IMR-90 (cell line): ENCODE data around the gene PRMT5. TPM values are rescaled to one million over a fixed set of nuclear protein-coding genes. Genes with fewer than 3 reads are reported as not detected.

ENCODE experiments used
- ATAC-seq: fragments of 200-7000 bp; cut with Tn5 transposase; 2 replicates; pipeline ENCODE4 v1.9.1; 2020; ENCODE audit warnings: low read depth, mild to moderate bottlenecking, moderate library complexity
- BruUV-seq: library from RNA; stranded (reverse); fragments of 400-500 nt; replicated peaks from 2 replicates; lab custom pipeline; 2021; lab: Mats Ljungman, UMichigan
- CTCF ChIA-PET: fragments of 300-600 bp; formaldehyde crosslinking; extraction: SDS; loops from one replicate; lab custom pipeline; 2021; ENCODE audit warnings: antibody characterized with exemption; lab: Yijun Ruan, JAX
- POLR2A ChIA-PET: fragments of 300-600 bp; sonication (Branson Sonifier 250); formaldehyde crosslinking; loops from one replicate; lab custom pipeline; 2022; ENCODE audit warnings: antibody characterized with exemption; ENCODE audit not compliant: unreplicated experiment; lab: Charles Lee
- DNase-seq: peaks from one replicate; pipeline ENCODE4 v3.0.0; 2013
- H2AFZ ChIP-seq: replicated peaks from 2 replicates; pipeline ENCODE3; 2013; ENCODE audit warnings: low read length, mild to moderate bottlenecking; ENCODE audit not compliant: poor library complexity
- H2AK5ac ChIP-seq: 2 replicates; pipeline ENCODE4 v1.6.1; 2013; ENCODE audit warnings: low read depth, low read length, inconsistent platforms
- H2AK9ac ChIP-seq: replicated peaks from 2 replicates; pipeline ENCODE3; 2013; ENCODE audit warnings: mild to moderate bottlenecking, low read depth, low read length, moderate library complexity; ENCODE audit not compliant: poor library complexity
- H2BK120ac ChIP-seq: 2 replicates; pipeline ENCODE4 v1.6.1; 2013; ENCODE audit warnings: low read depth, low read length, inconsistent platforms
- H2BK15ac ChIP-seq: 3 replicates; pipeline ENCODE4 v1.6.1; 2013; ENCODE audit warnings: low read depth, low read length, inconsistent platforms
- H2BK20ac ChIP-seq: 2 replicates; pipeline ENCODE4 v1.6.1; 2013; ENCODE audit warnings: low read depth, mild to moderate bottlenecking, inconsistent platforms, low read length, moderate library complexity
- H2BK5ac ChIP-seq: 2 replicates; pipeline ENCODE4 v1.6.1; 2013; ENCODE audit warnings: mild to moderate bottlenecking, low read depth, low read length, inconsistent platforms; ENCODE audit not compliant: poor library complexity, severe bottlenecking
- H3K14ac ChIP-seq: replicated peaks from 2 replicates; pipeline ENCODE4 v1.6.1; 2013; ENCODE audit warnings: low read depth, low read length, inconsistent platforms
- H3K18ac ChIP-seq: 2 replicates; pipeline ENCODE4 v1.6.1; 2013; ENCODE audit warnings: low read depth, low read length, control low read depth
- H3K23ac ChIP-seq: 2 replicates; pipeline ENCODE4 v1.6.1; 2013; ENCODE audit warnings: low read depth, low read length, inconsistent platforms
- H3K27ac ChIP-seq: 2 replicates; pipeline ENCODE4 v1.5.1; 2013; ENCODE audit warnings: mild to moderate bottlenecking, control low read depth, low read length; ENCODE audit not compliant: insufficient read depth
- H3K27me3 ChIP-seq: 2 replicates; pipeline ENCODE4 v1.6.1; 2013; ENCODE audit warnings: low read length; ENCODE audit not compliant: control insufficient read depth, insufficient read depth
- H3K36me3 ChIP-seq: 2 replicates; pipeline ENCODE4 v1.6.1; 2013; ENCODE audit warnings: low read length, mixed read lengths; ENCODE audit not compliant: control insufficient read depth, insufficient read depth
- H3K4ac ChIP-seq: 2 replicates; pipeline ENCODE4 v1.6.1; 2013; ENCODE audit warnings: low read depth, low read length, inconsistent platforms
- H3K4me1 ChIP-seq: 2 replicates; pipeline ENCODE4 v1.6.1; 2013; ENCODE audit warnings: low read length, mixed read lengths; ENCODE audit not compliant: control insufficient read depth, insufficient read depth
- H3K4me2 ChIP-seq: 2 replicates; pipeline ENCODE4 v1.6.1; 2013; ENCODE audit warnings: low read depth, mild to moderate bottlenecking, control low read depth, low read length, moderate library complexity
- H3K4me3 ChIP-seq: 2 replicates; pipeline ENCODE4 v1.5.1; 2013; ENCODE audit warnings: low read depth, mild to moderate bottlenecking, control low read depth, low read length, moderate library complexity; ENCODE audit not compliant: insufficient read depth
- H3K56ac ChIP-seq: 2 replicates; pipeline ENCODE4 v1.6.1; 2013; ENCODE audit warnings: low read length, inconsistent platforms; ENCODE audit not compliant: insufficient read depth; ENCODE audit errors: extremely low read depth
- H3K79me1 ChIP-seq, 2 experiments: 2 replicates each; pipeline ENCODE4 v1.6.1; 2013; ENCODE audit warnings: low read length in 2 of 2, inconsistent platforms in 1 of 2, low read depth in 1 of 2
- H3K9ac ChIP-seq: 2 replicates; pipeline ENCODE4 v1.6.1; 2013; ENCODE audit warnings: low read depth, low read length, control low read depth
- H3K9me1 ChIP-seq: 2 replicates; pipeline ENCODE4 v1.6.1; 2013; ENCODE audit warnings: low read length, inconsistent platforms; ENCODE audit not compliant: insufficient read depth
- H3K9me3 ChIP-seq: 2 replicates; pipeline ENCODE4 v1.6.1; 2013; ENCODE audit warnings: low read length; ENCODE audit not compliant: control insufficient read depth, insufficient read depth
- H4K20me1 ChIP-seq: 2 replicates; pipeline ENCODE4 v1.6.1; 2013; ENCODE audit warnings: low read length, inconsistent platforms; ENCODE audit not compliant: insufficient read depth
- H4K5ac ChIP-seq: 2 replicates; pipeline ENCODE4 v1.6.1; 2013; ENCODE audit warnings: mild to moderate bottlenecking, low read depth, low read length, control low read depth
- H4K8ac ChIP-seq, 2 experiments: 2 replicates each; pipeline ENCODE4 v1.6.1; 2013; ENCODE audit warnings: low read depth in 2 of 2, low read length in 2 of 2, control low read depth in 1 of 2, inconsistent platforms in 1 of 2
- H4K91ac ChIP-seq: 2 replicates; pipeline ENCODE4 v1.6.1; 2013; ENCODE audit warnings: low read depth, low read length, inconsistent platforms; ENCODE audit not compliant: insufficient read depth
- CTCF ChIP-seq: conservative IDR thresholded peaks from 2 replicates; pipeline ENCODE4 v1.5.1; 2012; ENCODE audit warnings: mild to moderate bottlenecking, low read depth, low read length, improper control_type of control experiment
- FOS ChIP-seq: fragments of 150-350 bp; IDR thresholded peaks from 2 replicates; pipeline ENCODE4 v1.6.1; 2016; ENCODE audit warnings: low read depth, low read length
- MAFK ChIP-seq: IDR thresholded peaks from 2 replicates; pipeline ENCODE4 v1.6.1; 2012; ENCODE audit warnings: low read depth, low read length, improper control_type of control experiment
- NFE2L2 ChIP-seq: fragments of 150-350 bp; IDR thresholded peaks from 2 replicates; pipeline ENCODE4 v1.6.1; 2016; ENCODE audit warnings: low read depth, mild to moderate bottlenecking, low read length
- RAD21 ChIP-seq: IDR thresholded peaks from 2 replicates; pipeline ENCODE4 v1.6.1; 2012; ENCODE audit warnings: low read length, improper control_type of control experiment
- RCOR1 ChIP-seq: IDR thresholded peaks from 2 replicates; pipeline ENCODE4 v1.6.1; 2012; ENCODE audit warnings: mild to moderate bottlenecking, low read length, improper control_type of control experiment; ENCODE audit not compliant: insufficient replicate concordance
- RFX5 ChIP-seq: IDR thresholded peaks from 2 replicates; pipeline ENCODE4 v1.8.0; 2012; ENCODE audit warnings: low read depth, mild to moderate bottlenecking, low read length, moderate library complexity
- SMC3 ChIP-seq: fragments of 150-350 bp; IDR thresholded peaks from 2 replicates; pipeline ENCODE4 v1.6.1; 2016; ENCODE audit warnings: low read depth, mild to moderate bottlenecking, antibody characterized with exemption, low read length, moderate library complexity
- WGBS, 2 experiments: methylation state at CpG; one replicate each; pipeline versions ENCODE4 v1.1.5 to v1.1.7; 2013; ENCODE audit warnings: missing lambda C conversion rate in 2 of 2; ENCODE audit not compliant: insufficient read length in 1 of 2; ENCODE audit errors: extremely low coverage in 2 of 2; 5-methylcytosine and 5-hydroxymethylcytosine counted together
- dilution Hi-C: fragments of 300-500 bp; cut with HindIII; formaldehyde crosslinking; loops from one replicate; pipeline ENCODE4 v1.14.3; 2018; ENCODE audit warnings: low sequenced_read_pairs; ENCODE audit not compliant: unreplicated experiment
- in situ Hi-C: fragments of 300-500 bp; cut with MboI; formaldehyde crosslinking; loops from 3 replicates; pipeline ENCODE4 v1.14.3; 2019; ENCODE audit warnings: low sequenced_read_pairs, inconsistent platforms, mixed read lengths
- intact Hi-C: fragments of 100-400 bp; cut with micrococcal nuclease; formaldehyde crosslinking; loops from 2 replicates; pipeline ENCODE4 v1.10.0; 2022
- polyA plus RNA-seq, 3 experiments: library from polyadenylated mRNA; depleted of rRNA; stranded (reverse); fragments of >200 nt; gene quantifications; 2 replicates each; pipeline ENCODE4 v1.2.3, GENCODE V29; 2012; ENCODE audit warnings: low replicate concordance in 1 of 3
- total RNA-seq: library from RNA; depleted of rRNA; stranded (reverse); fragments of >200 nt; gene quantifications from 2 replicates; pipeline ENCODE4 v1.2.3, GENCODE V29; 2012

Gene PRMT5
- total and polyA plus RNA-seq, 2 of the 4 experiments (the other 2 are of a cell fraction), result 99.3 to 136 TPM

GRCh38 chr14:22905627-22906026 lies 23.5 kb downstream of the PRMT5 start:
- in situ Hi-C loops, result no loop called here

More at GRCh38 chr14:22905627-22906026, 23.5 kb downstream of the PRMT5 start:
- Histone ChIP-seq H2BK5ac (no peak overlapping the region), H3K4me1 (no peaks in the 10 kb centered on the region), H4K91ac (no peak overlapping the region), H3K4ac (no peak overlapping the region), H3K79me1 (peaks cover 6 to 19% of the 10 kb centered on the region in 2 experiments; a peak in 3 of 4 replicates), H3K9me3 (no peaks in the 10 kb centered on the region), H2BK20ac (no peak overlapping the region), H2AK5ac (no peak overlapping the region), H3K56ac (no peak overlapping the region), H3K36me3 (peaks cover 57% of the 10 kb centered on the region), H4K20me1 (no peaks in the 10 kb centered on the region), H3K4me2 (no peak overlapping the region), H3K4me3 (no peak overlapping the region), H2BK120ac (no peak overlapping the region), H3K27ac (no peak overlapping the region), H4K5ac (no peak overlapping the region), H3K9ac (no peak overlapping the region), H2BK15ac (no peak overlapping the region), H3K27me3 (no peaks in the 10 kb centered on the region), H3K9me1 (0 out of 2 replicates have a peak, but pooled peaks cover 3% of the 10 kb centered on the region), H3K23ac (no peak overlapping the region), H4K8ac (no peak overlapping the region), H2AK9ac (no peak overlapping the region), H2AFZ (no peak overlapping the region), H3K18ac (no peak overlapping the region), H3K14ac (no peak overlapping the region)
- POLR2A ChIA-PET, result no interaction called here
- CTCF ChIA-PET, result interaction anchor here (0.6 kb wide), 1 partner anchor 9 kb away, joined by 7 read pairs; no protein-coding TSS in a partner anchor
- BruUV-seq, result no TSS peak
- dilution Hi-C loops (no loop called here), intact Hi-C loops (no loop called here)
- WGBS, 2 experiments, result 100% methylated on average over 4 of the region's 4 CpGs; no CpG with 5 or more reads in 1 of the 2 experiments
- ATAC-seq (no peak), DNase-seq (no peak)
- TF ChIP-seq SMC3 (no peak), RAD21 (no peak), NFE2L2 (no peak), MAFK (no peak), FOS (no peak), RFX5 (no peak), RCOR1 (no peak), CTCF (no peak)
